Measurements from ENCODE around the gene CNRIP1.
A peak's percentile ranks its signal among the peaks of the same experiment; 100 is the strongest.

Gene CNRIP1

GRCh38 chr2:68290901-68291300 is 28.8 kb downstream of the CNRIP1 start:
- DNase-seq (ENCODE audit: low spot score) (no peak), ATAC-seq (ENCODE audit: low read depth) (no peak)
- Histone ChIP-seq H3K9me3 (ENCODE audit: severe bottlenecking) (no peaks in the 10 kb centered on the region), H3K36me3 (ENCODE audit: low read depth) (no peaks in the 10 kb centered on the region), H3K27ac (ENCODE audit: poor library complexity, severe bottlenecking) (no peak overlapping the region), H3K27me3 (ENCODE audit: insufficient read depth, poor library complexity, severe bottlenecking) (no peaks in the 10 kb centered on the region), H3K4me1 (ENCODE audit: insufficient read depth, poor library complexity, severe bottlenecking) (no peaks in the 10 kb centered on the region), H3K4me3 (ENCODE audit: severe bottlenecking) (no peak overlapping the region)
- no peak for TF ChIP-seq CTCF (IDR thresholded peaks at IDR 0.05; ENCODE audit: poor library complexity, severe bottlenecking)

- H3K9me3 ChIP-seq (ENCODE audit: severe bottlenecking) = no peaks in the 10 kb centered on the region
- H3K4me1 ChIP-seq (ENCODE audit: insufficient read depth, poor library complexity, severe bottlenecking) = no peaks in the 10 kb centered on the region
- H3K4me3 ChIP-seq (ENCODE audit: severe bottlenecking) = no peak overlapping the region
- H3K36me3 ChIP-seq (ENCODE audit: low read depth) = no peaks in the 10 kb centered on the region
- ATAC-seq (ENCODE audit: low read depth) (no peak), DNase-seq (ENCODE audit: low spot score) (no peak)
- H3K27me3 ChIP-seq (ENCODE audit: insufficient read depth, poor library complexity, severe bottlenecking) = no peaks in the 10 kb centered on the region
- TF ChIP-seq CTCF (IDR thresholded peaks at IDR 0.05; ENCODE audit: poor library complexity, severe bottlenecking) = no peak
- H3K27ac ChIP-seq (ENCODE audit: poor library complexity, severe bottlenecking) = no peak overlapping the region
Measured at GRCh38 chr2:68287580-68288441, 31.9 kb downstream of the CNRIP1 start.

- no peak for TF ChIP-seq CTCF (IDR thresholded peaks at IDR 0.05; ENCODE audit: poor library complexity, severe bottlenecking)
- Histone ChIP-seq H3K27me3 (ENCODE audit: insufficient read depth, poor library complexity, severe bottlenecking) (no peaks in the 10 kb centered on the region), H3K9me3 (ENCODE audit: severe bottlenecking) (no peaks in the 10 kb centered on the region), H3K36me3 (ENCODE audit: low read depth) (no peaks in the 10 kb centered on the region), H3K4me1 (ENCODE audit: insufficient read depth, poor library complexity, severe bottlenecking) (no peaks in the 10 kb centered on the region), H3K27ac (ENCODE audit: poor library complexity, severe bottlenecking) (no peak overlapping the region), H3K4me3 (ENCODE audit: severe bottlenecking) (no peak overlapping the region)
- DNase-seq (ENCODE audit: low spot score) (no peak), ATAC-seq (ENCODE audit: low read depth) (0 out of 3 replicates have a peak, but pooled peaks have one; percentile 53)
Measured at GRCh38 chr2:68284896-68285295, 34.9 kb downstream of the CNRIP1 start.

- DNase-seq (ENCODE audit: low spot score) (no peak), ATAC-seq (ENCODE audit: low read depth) (no peak)
- no peak overlapping the region for H3K27ac ChIP-seq (ENCODE audit: poor library complexity, severe bottlenecking)
- no peaks in the 10 kb centered on the region for H3K27me3 ChIP-seq (ENCODE audit: insufficient read depth, poor library complexity, severe bottlenecking)
- H3K4me1 ChIP-seq (ENCODE audit: insufficient read depth, poor library complexity, severe bottlenecking) = no peaks in the 10 kb centered on the region
- H3K9me3 ChIP-seq (ENCODE audit: severe bottlenecking) = no peaks in the 10 kb centered on the region
- no peak for TF ChIP-seq CTCF (IDR thresholded peaks at IDR 0.05; ENCODE audit: poor library complexity, severe bottlenecking)
- H3K4me3 ChIP-seq (ENCODE audit: severe bottlenecking) = no peak overlapping the region
- no peaks in the 10 kb centered on the region; the same call in 1 of the 2 replicates for H3K36me3 ChIP-seq (ENCODE audit: low read depth)
Measured at GRCh38 chr2:68283419-68283812, 36.3 kb downstream of the CNRIP1 start.

All from RWPE2 (cell line).